ENCODE data around the gene STPG1. TPM values are rescaled to one million over a fixed set of nuclear protein-coding genes. Genes with fewer than 3 reads are reported as not detected.

The STPG1 gene
- not detected for polyA plus RNA-seq (2012; ENCODE audit: insufficient read length, low read depth)

GRCh38 chr1:24413350-24414163, at the start of gene STPG1:
STPG1 (minus strand) TSS chr1:24413782; CDS start chr1:24401388, 12,394 bp downstream.
- TF ChIP-seq REST (IDR thresholded peaks at IDR 0.05; ENCODE audit: insufficient read depth in 1 of 2, low read depth in 2 of 2, low read length in 2 of 2), result no peak
- TF ChIP-seq FOXP2 (optimal IDR thresholded peaks at IDR 0.05; ENCODE audit: borderline replicate concordance, extremely low read depth, extremely low read length, insufficient read depth), result no peak
- TF ChIP-seq POLR2AphosphoS5 (IDR thresholded peaks at IDR 0.05; ENCODE audit: low read depth, low read length), result no peak
- no peak for TF ChIP-seq TAF1 (IDR thresholded peaks at IDR 0.05; ENCODE audit: borderline replicate concordance, insufficient read depth, low read length)
- TF ChIP-seq SIN3A (IDR thresholded peaks at IDR 0.05; ENCODE audit: borderline replicate concordance, insufficient read depth, low read length), result no peak

GRCh38 chr1:24459551-24460266, 46.1 kb upstream of the STPG1 start:
- no peak for TF ChIP-seq POLR2AphosphoS5 (IDR thresholded peaks at IDR 0.05; ENCODE audit: low read depth, low read length)
- no peak for TF ChIP-seq SIN3A (IDR thresholded peaks at IDR 0.05; ENCODE audit: borderline replicate concordance, insufficient read depth, low read length)
- TF ChIP-seq REST (IDR thresholded peaks at IDR 0.05; ENCODE audit: insufficient read depth in 1 of 2, low read depth in 2 of 2, low read length in 2 of 2), result no peak
- TF ChIP-seq FOXP2 (optimal IDR thresholded peaks at IDR 0.05; ENCODE audit: borderline replicate concordance, extremely low read depth, extremely low read length, insufficient read depth), result no peak
- no peak for TF ChIP-seq TAF1 (IDR thresholded peaks at IDR 0.05; ENCODE audit: borderline replicate concordance, insufficient read depth, low read length)

GRCh38 chr1:24457866-24458265, 44.3 kb upstream of the STPG1 start:
- TF ChIP-seq FOXP2 (optimal IDR thresholded peaks at IDR 0.05; ENCODE audit: borderline replicate concordance, extremely low read depth, extremely low read length, insufficient read depth), result no peak
- TF ChIP-seq POLR2AphosphoS5 (IDR thresholded peaks at IDR 0.05; ENCODE audit: low read depth, low read length), result no peak

- no peak for TF ChIP-seq REST (IDR thresholded peaks at IDR 0.05; ENCODE audit: insufficient read depth in 1 of 2, low read depth in 2 of 2, low read length in 2 of 2)
- TF ChIP-seq SIN3A (IDR thresholded peaks at IDR 0.05; ENCODE audit: borderline replicate concordance, insufficient read depth, low read length), result no peak
- no peak for TF ChIP-seq FOXP2 (optimal IDR thresholded peaks at IDR 0.05; ENCODE audit: borderline replicate concordance, extremely low read depth, extremely low read length, insufficient read depth)
- no peak for TF ChIP-seq TAF1 (IDR thresholded peaks at IDR 0.05; ENCODE audit: borderline replicate concordance, insufficient read depth, low read length)
- TF ChIP-seq POLR2AphosphoS5 (IDR thresholded peaks at IDR 0.05; ENCODE audit: low read depth, low read length), result no peak
Measured at GRCh38 chr1:24455272-24455671, 41.7 kb upstream of the STPG1 start.

- no peak for TF ChIP-seq SIN3A (IDR thresholded peaks at IDR 0.05; ENCODE audit: borderline replicate concordance, insufficient read depth, low read length)
- no peak for TF ChIP-seq TAF1 (IDR thresholded peaks at IDR 0.05; ENCODE audit: borderline replicate concordance, insufficient read depth, low read length)
- TF ChIP-seq REST (IDR thresholded peaks at IDR 0.05; ENCODE audit: insufficient read depth in 1 of 2, low read depth in 2 of 2, low read length in 2 of 2), result no peak
- TF ChIP-seq POLR2AphosphoS5 (IDR thresholded peaks at IDR 0.05; ENCODE audit: low read depth, low read length), result no peak
- TF ChIP-seq FOXP2 (optimal IDR thresholded peaks at IDR 0.05; ENCODE audit: borderline replicate concordance, extremely low read depth, extremely low read length, insufficient read depth), result no peak
Measured at GRCh38 chr1:24454673-24455072, 41.1 kb upstream of the STPG1 start.
